OCI-M1 (cell line): ENCODE measurements around the gene SART3.
"Not testable (repeated sequence)": the region's sequence is repeated elsewhere in the genome, so short reads cannot be mapped to it uniquely, and the experiment has no call there.

Experiments
- DNase-seq: peaks from one replicate; lab custom pipeline; 2025; lab: John Stamatoyannopoulos, UW

Gene SART3

DNA sequence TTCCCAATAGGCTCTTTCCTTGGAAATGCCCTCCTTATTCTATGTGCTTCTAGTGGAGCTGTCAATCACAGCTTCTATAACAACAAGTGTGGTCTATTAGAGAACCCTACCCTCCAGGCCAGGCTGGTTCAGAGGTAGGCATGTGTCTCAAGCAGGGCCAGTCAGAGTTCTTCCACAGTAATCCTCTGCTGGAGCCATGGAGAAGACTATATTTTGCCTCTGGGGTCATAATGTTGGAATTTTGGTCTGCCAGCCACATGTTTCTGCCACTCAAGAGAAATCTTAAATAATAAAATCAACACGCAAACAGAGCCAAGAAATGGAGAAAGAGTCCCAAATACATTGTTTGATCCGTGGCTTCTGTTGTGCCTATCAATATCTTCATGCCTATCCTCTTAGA, 69.7 kb downstream of the SART3 start:
- no peak for DNase-seq

DNA sequence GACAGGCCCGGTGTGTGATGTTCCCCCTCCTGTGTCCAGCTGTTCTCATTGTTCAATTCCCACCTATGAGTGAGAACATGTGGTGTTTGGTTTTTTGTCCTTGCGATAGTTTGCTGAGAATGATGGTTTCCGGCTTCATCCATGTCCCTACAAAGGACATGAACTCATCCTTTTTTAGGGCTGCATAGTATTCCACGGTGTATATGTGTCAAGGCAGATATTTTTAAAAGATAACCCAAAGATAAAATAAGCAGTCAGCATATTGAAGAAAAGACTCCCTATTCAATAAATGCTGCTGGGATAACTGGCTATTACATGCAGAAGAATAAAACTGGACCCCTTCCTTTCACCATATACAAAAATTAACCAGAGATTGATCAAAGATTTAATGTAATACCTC, 73.9 kb downstream of the SART3 start:
- DNase-seq = not testable (repeated sequence)

DNA sequence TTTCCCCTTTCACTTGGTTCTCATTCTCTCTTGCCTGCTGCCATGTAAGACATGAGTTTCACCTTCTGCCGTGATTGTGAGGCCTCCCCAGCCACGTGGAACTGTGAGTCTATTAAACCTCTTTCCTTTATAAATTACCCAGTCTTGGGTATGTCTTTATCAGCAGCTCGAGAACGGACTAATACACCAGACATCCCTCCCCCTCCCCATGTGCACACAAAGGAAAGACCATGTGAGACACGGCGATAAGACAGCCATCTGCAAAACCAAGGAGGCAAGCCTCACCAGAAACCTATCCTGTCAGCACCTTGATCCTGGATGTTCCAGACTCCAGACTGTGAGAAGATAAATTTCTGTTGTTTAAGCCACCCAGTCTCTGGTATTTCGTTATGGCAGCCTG, 75.6 kb downstream of the SART3 start:
- peak; percentile 6 for DNase-seq

DNA sequence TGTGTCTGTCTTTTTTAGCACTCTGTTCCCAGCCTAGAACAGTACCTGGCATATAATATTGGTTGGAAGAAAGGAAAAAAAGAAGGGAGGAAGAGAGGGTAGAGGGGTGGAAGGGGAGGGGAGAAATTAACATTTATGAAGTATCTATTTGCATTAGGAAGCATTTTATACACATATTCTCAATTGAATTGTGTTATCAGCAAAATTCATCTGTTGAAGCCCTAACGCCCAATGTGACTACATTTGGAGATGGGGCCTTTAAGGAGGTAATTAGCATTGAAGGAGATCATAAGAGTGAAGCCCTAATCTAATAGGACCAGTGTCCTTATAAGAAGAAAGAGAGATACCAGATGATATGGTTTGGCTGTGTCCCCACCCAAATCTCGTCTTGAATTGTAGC, 76.1 kb downstream of the SART3 start:
- DNase-seq = no peak

DNA sequence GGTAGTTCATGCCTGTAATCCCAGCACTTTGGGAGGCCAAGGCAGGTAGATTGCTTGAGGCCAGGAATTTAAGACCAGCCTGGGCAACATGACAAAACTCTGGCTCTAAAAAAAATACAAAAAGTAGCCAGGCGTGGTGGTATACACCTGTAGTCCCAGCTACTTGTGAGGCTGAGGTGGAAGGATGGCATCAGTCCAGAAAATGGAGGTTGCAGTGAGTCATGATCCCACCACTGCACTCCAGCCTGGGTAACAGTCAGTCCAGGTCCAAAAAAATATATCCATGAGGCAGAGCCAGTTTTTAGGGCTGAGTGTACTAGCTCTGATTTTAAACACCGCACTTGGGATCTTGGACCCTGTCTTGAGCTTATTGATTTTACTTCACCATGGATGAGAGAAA, 76.5 kb downstream of the SART3 start:
- no peak for DNase-seq

DNA sequence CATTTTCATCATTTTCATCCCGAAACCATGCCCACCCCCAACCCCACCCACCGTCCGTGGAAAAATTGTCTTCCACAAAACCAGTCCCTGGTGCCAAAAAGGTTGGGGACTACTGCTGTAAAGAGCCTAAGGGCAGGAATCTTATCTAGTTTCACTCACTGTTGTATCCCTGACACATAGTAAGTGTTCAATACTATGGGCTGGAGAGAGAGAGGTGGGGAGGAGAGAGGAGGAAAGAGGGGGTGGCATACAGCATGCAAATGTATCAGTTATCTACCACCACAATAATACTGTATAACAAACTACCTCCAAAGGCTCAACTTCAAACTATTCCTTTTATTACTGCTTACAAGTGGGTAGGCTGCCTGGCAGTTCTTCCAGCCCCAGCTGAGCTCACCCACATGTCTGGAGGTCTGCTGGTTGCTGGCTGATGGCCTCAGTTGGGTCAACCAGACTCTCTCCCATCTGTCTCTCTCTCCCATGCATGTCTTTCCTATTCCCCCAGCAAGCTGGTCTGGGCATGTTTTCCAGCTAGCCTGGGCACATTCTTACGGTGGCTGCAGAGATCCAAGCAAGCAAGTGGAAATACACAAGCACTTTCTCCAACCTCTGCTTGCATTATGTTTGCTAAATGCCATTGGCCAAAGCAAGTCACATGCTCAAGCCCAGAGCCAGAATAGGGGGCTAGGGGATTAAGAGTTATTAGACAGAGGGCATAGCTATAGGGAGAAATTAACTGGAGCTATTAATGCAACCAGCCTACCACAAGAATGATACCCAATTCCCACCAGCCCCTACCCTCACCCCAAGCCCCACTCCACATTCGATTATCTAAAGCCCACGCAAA, 77.5 kb downstream of the SART3 start:
- no peak for DNase-seq

DNA sequence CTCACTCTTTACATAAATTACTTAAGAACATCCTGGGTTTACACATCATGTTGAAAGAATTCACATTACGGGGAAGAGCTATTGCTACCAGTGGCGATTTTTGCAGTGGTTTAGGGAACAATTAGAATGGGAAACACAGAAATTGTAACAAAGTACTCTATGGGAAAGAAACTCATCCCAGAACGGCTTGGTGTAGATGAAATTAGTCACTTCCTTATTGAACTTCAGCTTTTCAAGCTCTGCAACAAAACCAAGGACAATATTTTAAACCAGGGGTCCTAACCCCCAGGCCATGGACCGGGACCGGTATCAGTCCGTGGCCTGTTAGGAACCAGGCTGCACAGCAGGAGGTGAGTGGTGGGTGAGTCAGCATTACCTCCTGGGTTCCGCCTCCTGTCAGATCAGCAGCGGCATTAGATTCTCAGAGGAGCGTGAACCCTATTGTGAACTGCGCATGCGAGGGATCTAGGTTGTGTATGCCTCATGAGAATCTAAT, 78.2 kb downstream of the SART3 start:
- DNase-seq = no peak

DNA sequence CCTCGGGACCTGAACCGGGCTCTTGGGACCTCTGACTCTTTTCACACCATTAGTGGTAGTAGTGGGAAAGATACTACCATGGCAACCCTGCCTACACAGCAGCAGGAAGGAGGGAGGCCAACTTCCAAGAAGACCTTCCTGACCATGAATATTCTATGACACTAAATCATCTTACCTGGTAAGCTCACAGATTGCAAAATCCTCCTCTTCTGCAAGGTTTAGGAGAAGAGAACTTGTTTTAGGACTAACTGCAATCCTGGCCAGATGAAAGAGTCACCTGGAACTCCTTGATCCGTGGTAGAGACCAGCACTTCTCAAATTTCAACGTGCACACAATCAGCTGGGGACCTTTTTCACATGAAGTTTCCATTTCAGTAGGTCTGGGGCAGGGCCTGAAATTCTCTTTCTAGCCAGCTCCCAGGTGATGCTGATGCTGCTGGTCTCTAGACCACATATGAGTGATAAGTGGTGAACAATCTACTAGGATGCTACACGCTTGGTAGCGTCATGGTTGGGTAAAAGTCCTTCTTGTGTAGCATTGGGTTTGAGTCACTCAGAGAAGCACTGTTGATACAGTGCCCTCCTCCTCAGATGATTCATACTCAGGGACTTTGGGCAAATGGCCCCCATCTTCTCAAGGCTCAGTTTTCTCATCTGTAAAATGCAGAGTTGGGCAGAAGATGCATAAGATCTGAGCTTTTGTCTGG, 81.5 kb downstream of the SART3 start:
- DNase-seq = no peak

DNA sequence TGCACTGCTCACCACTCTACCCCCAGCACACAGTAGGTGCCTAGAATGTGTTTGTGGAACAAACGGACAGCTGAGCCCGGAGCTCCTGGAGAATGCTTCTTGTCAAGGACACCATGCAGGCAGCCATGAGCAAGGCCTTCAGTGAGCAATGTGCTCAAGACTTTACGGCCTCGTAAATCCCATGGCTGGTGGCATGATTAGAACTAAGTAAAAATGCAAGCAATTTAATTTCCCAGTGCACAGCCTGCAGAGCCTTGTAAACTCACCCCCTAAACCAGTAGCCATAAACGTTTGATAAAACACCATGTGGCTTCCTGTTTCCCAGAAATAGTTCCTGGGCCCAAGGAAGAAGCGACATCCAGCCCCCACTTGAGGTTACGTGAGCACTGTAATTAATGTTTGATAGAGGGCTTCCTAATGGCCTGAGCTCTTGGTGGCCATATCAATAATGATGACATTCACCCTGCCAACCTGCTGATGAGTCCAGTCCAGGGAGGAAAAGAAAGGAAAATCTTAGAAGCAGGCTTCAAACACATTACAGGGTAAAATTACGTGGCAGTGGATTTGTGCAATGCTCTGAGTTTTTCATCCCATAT, 82.3 kb downstream of the SART3 start:
- DNase-seq = no peak

DNA sequence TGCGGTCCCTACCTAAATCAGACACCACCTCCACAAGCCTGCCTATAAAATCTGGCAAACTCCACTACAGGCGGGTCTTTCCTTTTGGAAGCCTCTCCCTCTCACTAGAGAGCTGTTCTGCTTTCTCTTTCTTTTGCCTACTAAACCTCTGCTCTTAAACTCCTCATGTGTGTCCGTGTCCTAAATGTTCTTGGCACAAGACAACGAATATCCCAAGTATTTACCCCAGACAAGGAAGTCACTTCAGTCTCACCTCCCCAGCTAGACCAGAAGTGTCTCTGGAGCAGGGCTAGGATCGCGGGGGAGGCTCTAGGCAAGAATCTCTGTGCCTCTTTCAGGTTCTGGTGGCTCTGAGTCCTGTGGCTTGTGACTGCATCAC, 83.1 kb downstream of the SART3 start:
- DNase-seq = no peak

DNA sequence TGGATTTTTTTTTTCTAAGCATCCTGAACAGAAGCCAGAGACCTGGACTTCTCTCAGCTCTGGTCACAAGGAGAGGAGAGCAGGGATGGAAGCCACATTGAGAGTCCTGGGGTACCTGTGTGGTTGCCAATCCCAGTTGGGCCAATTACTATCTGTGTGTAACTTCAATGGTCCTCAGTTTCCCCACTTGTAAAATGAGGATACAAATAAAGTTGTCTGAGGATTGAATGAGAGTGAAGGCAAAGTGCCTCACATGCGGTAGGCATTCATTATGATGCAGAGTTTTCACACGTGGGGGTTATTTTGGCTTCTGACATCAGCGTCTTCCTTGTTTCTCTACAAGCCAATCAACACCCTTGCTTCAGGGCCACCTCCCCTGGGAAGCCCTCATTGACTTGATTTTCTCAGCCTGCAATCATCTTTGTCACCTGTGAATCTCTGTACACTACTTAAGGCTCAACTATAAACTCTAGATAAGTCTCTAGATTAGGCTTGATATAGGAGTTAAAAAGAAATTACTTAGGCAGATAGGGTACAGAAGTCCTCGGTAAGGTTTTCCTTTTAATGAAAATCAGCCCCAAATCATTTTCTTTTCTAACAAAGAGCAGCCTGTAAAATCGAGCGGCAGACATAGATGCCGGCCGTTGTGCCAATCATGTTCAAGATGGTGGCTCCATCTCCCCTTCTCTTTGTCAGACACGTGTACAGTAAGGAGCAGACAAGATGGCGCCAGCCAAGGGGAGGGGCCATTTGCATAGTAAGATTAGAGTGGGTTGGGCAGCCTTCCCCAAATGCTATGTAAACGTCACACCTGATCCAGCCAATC, 83.7 kb downstream of the SART3 start:
- no peak for DNase-seq

DNA sequence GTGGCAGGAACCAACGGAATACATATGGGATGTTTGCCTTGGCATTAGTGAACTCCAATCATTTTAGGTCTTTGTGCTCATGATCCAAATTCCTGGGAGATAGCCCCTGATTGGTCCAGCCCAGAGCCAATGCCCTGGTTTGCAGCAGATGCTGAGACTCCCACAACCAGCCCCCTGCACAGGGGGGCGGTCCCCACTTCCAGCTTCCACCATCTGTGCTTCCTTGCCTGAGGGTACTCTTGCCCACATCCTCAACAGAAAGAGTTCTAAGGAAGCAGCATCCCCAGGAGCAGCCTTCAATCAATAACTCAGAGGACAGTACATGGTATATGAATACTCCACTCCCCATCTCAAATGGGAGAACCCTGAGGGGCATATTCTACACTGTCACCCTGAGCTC, 85.6 kb downstream of the SART3 start:
- DNase-seq = no peak

DNA sequence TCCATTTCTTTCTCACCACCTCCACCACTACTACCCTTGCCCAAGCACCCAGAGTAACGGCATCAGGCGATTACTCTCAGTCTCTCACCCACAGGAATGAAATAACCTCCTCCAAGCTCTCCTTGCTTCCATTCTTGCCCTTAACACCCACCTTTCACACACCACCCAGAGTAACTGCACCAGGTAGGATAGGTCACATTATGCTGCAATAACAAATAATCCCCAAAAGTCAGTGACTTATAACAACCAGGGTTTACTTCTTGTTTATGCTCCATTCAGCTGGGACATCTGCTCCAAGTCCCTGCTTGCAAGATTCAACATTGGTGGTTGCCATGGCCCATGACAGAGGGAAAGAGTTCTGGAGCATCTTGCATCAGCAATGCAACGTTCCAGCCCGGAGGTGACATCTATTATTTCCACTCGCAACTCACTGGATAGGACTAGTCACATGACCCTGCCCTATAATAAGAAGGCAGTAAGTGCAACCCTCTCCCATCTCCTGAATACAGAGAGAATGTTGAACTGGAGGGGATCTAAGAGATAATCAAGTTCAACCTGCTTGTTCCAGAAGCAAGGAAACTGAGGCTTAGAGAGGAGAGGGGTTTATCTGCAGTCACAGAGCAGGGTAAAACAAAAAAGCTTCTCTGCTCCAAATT, 87.4 kb downstream of the SART3 start:
- DNase-seq = no peak
